Lower lobe of right lung (tissue), 2 donors: ENCODE measurements around the gene FSTL1. TPM values are rescaled to one million over a fixed set of nuclear protein-coding genes. Genes with fewer than 3 reads are reported as not detected.

Source experiments
- ATAC-seq, 2 donors: fragments of 200-7000 bp; cut with Tn5 transposase; one replicate each; pipeline ENCODE4 v1.9.1; 2020 to 2022; ENCODE audit warnings: mild to moderate bottlenecking in 2 of 2, moderate library complexity in 2 of 2
- DNase-seq: peaks from one replicate; pipeline ENCODE4 v3.0.0-alpha.2; 2020
- H3K27ac ChIP-seq: fragments of 200-600 bp; one replicate; pipeline ENCODE4 v1.8.0; 2022
- H3K27me3 ChIP-seq: fragments of 200-600 bp; one replicate; pipeline ENCODE4 v1.8.0; 2022; ENCODE audit warnings: low read depth
- H3K36me3 ChIP-seq: fragments of 200-600 bp; one replicate; pipeline ENCODE4 v1.8.0; 2022; ENCODE audit warnings: mild to moderate bottlenecking
- H3K4me1 ChIP-seq: fragments of 200-600 bp; one replicate; pipeline ENCODE4 v1.8.0; 2022
- H3K4me3 ChIP-seq: fragments of 200-600 bp; one replicate; pipeline ENCODE4 v1.8.0; 2022; ENCODE audit warnings: mild to moderate bottlenecking
- H3K9me3 ChIP-seq: fragments of 200-600 bp; one replicate; pipeline ENCODE4 v1.8.0; 2022
- CTCF ChIP-seq: fragments of 200-600 bp; IDR thresholded peaks from one replicate; pipeline ENCODE4 v1.8.0; 2022; ENCODE audit warnings: antibody characterized with exemption, mild to moderate bottlenecking
- intact Hi-C: fragments of 100-400 bp; cut with DNase I; formaldehyde crosslinking; loops from one replicate; pipeline ENCODE4 v1.11.0; 2022
- total RNA-seq: library from RNA; stranded (reverse); fragmentation: NEBNext Ultra II Directional; extraction: Animal tissue kit (Norgen Biotek cat#: 25700); gene quantifications from one replicate; pipeline ENCODE4 v1.2.1, GENCODE V29; 2021
- donor health status: DM: no; HTN: yes; CAD: no; lungs with severe emphysema.

The FSTL1 gene
- total RNA-seq, 1 donor from 2014 or later, result 233 TPM

GRCh38 chr3:120427201-120427600 is 23.6 kb downstream of the FSTL1 start:
- Histone ChIP-seq H3K4me3 (no peak overlapping the region), H3K36me3 (no peaks in the 10 kb centered on the region), H3K27me3 (no peaks in the 10 kb centered on the region), H3K4me1 (peaks cover 47% of the 10 kb centered on the region), H3K27ac (no peak overlapping the region), H3K9me3 (no peaks in the 10 kb centered on the region)
- DNase-seq, result no peak
- TF ChIP-seq CTCF, result no peak
- intact Hi-C loops, result no loop called here
- no peak for ATAC-seq

- intact Hi-C loops, result no loop called here
- peaks cover 43% of the 10 kb centered on the region for H3K4me1 ChIP-seq
- DNase-seq (no peak), ATAC-seq (no peak)
- H3K36me3 ChIP-seq, result no peaks in the 10 kb centered on the region
- TF ChIP-seq CTCF, result no peak
- H3K4me3 ChIP-seq, result no peak overlapping the region
- no peaks in the 10 kb centered on the region for H3K9me3 ChIP-seq
- H3K27ac ChIP-seq, result peak overlapping the region; percentile 11
- no peaks in the 10 kb centered on the region for H3K27me3 ChIP-seq
These were observed 25.1 kb downstream of the FSTL1 start for GRCh38 chr3:120425572-120426250.

GRCh38 chr3:120424976-120425570 is 25.7 kb downstream of the FSTL1 start:
- Histone ChIP-seq H3K36me3 (no peaks in the 10 kb centered on the region), H3K4me3 (no peak overlapping the region), H3K4me1 (peaks cover 46% of the 10 kb centered on the region), H3K27ac (peak overlapping the region; percentile 48), H3K9me3 (no peaks in the 10 kb centered on the region), H3K27me3 (no peaks in the 10 kb centered on the region)
- ATAC-seq (peak in 1 of 2 donors; percentile 39), DNase-seq (no peak)
- no peak for TF ChIP-seq CTCF
- intact Hi-C loops, result no loop called here

GRCh38 chr3:120424506-120424905 is 26.3 kb downstream of the FSTL1 start:
- H3K36me3 ChIP-seq, result no peaks in the 10 kb centered on the region
- peak overlapping the region; percentile 48 for H3K27ac ChIP-seq
- no peak for DNase-seq
- no peaks in the 10 kb centered on the region for H3K27me3 ChIP-seq
- TF ChIP-seq CTCF, result no peak
- no peak for ATAC-seq
- H3K4me3 ChIP-seq, result no peak overlapping the region
- intact Hi-C loops, result no loop called here
- H3K4me1 ChIP-seq, result peaks cover 45% of the 10 kb centered on the region
- H3K9me3 ChIP-seq, result no peaks in the 10 kb centered on the region

GRCh38 chr3:120423432-120423831 is 27.4 kb downstream of the FSTL1 start:
- Histone ChIP-seq H3K9me3 (no peaks in the 10 kb centered on the region), H3K27me3 (no peaks in the 10 kb centered on the region), H3K36me3 (no peaks in the 10 kb centered on the region), H3K27ac (peak overlapping the region; percentile 44), H3K4me3 (no peak overlapping the region), H3K4me1 (peaks cover 47% of the 10 kb centered on the region)
- TF ChIP-seq CTCF, result no peak
- intact Hi-C loops, result no loop called here
- ATAC-seq, result no peak
- DNase-seq, result no peak
